Right lobe of liver (tissue), 6 donors: ENCODE data around the gene DOCK3. TPM values are rescaled to one million over a fixed set of nuclear protein-coding genes. Genes with fewer than 3 reads are reported as not detected.
"Not testable (repeated sequence)": the region's sequence is repeated elsewhere in the genome, so short reads cannot be mapped to it uniquely, and the experiment has no call there.

Source experiments
- ATAC-seq, 4 donors: fragments of 200-7000 bp; cut with Tn5 transposase; one replicate each; pipeline ENCODE4 v1.9.1; 2020; ENCODE audit warnings: mild to moderate bottlenecking in 4 of 4, moderate library complexity in 4 of 4
- DNase-seq, 3 donors: peaks; one replicate each; pipeline ENCODE4 v3.0.0-alpha.2; 2020
- H3K27ac ChIP-seq, 3 donors: fragments of 200-600 bp; one replicate each; pipeline ENCODE4 v1.8.0; 2022
- H3K27me3 ChIP-seq, 2 donors: fragments of 200-600 bp; one replicate each; pipeline ENCODE4 v1.8.0; 2022
- H3K36me3 ChIP-seq, 4 donors: fragments of 200-600 bp; sonication (generic) in 1 of 4; one replicate each; pipeline versions ENCODE4 v1.5.1 to v1.8.0; 2017 to 2022; ENCODE audit warnings: control low read depth in 1 of 4
- H3K4me1 ChIP-seq, 4 donors: fragments of 200-600 bp; sonication (generic) in 1 of 4; one replicate each; pipeline versions ENCODE4 v1.5.1 to v1.8.0; 2017 to 2022; ENCODE audit warnings: control low read depth in 1 of 4
- H3K4me3 ChIP-seq, 3 donors: fragments of 200-600 bp; one replicate each; pipeline ENCODE4 v1.8.0; 2022
- H3K9me3 ChIP-seq, 4 donors: fragments of 200-600 bp; sonication (generic) in 1 of 4; one replicate each; pipeline versions ENCODE4 v1.5.1 to v1.8.0; 2017 to 2022; ENCODE audit warnings: control low read depth in 1 of 4
- POLR2A ChIP-seq: fragments of 450-650 bp; IDR thresholded peaks from one replicate; pipeline ENCODE4 v1.6.1; 2017; ENCODE audit warnings: antibody characterized with exemption, mild to moderate bottlenecking
- WGBS: methylation state at CpG from one replicate; pipeline ENCODE4 v1.1.6; 2018; ENCODE audit warnings: low coverage, low lambda C conversion rate; ENCODE audit not compliant: insufficient coverage; ENCODE audit errors: missing lambda C conversion rate; 5-methylcytosine and 5-hydroxymethylcytosine counted together
- intact Hi-C, 2 donors: fragments of 100-400 bp; cut with DNase I; formaldehyde crosslinking; loops; one replicate each; pipeline versions ENCODE4 v1.11.2 to v1.14.1; 2022
- total RNA-seq, 6 experiments: library from RNA; depleted of rRNA in 2 of 6; stranded (reverse); fragments of >200 nt in 2 of 6; fragmentation: NEBNext Ultra II Directional in 3 of 6; extraction: Animal tissue kit (Norgen Biotek cat#: 25700) in 3 of 6; gene quantifications; one replicate each; pipeline versions ENCODE4 v1.1.0 to v1.2.4, GENCODE V29; 2016 to 2023
- TF ChIP-seq, protein P1 (sequence below), 4 donors: fragments of 200-600 bp in 3 of 4; fragments of 450-650 bp in 1 of 4; IDR thresholded peaks; one replicate each; pipeline versions ENCODE4 v1.5.1 to v1.8.0; 2016 to 2022; ENCODE audit warnings: antibody characterized with exemption in 4 of 4, mild to moderate bottlenecking in 2 of 4
- donor health status: DM: no; HTN: yes; CAD: no.
- donor health status: DM: no; HTN: no; CAD: no.
- donor health status: DM: no; HTN: no; CAD: no.
- donor health status: DM: no; HTN: yes; CAD: no.
- donor health status: DM: no; HTN: yes; CAD: no.

Gene DOCK3
- total RNA-seq, 6 experiments from 2014 or later: 0.04 to 0.06 (median 0.06) TPM; not detected in 3

- peak; percentile 91 to 97 (median 96) for ATAC-seq
- intact Hi-C loops: no loop called here
- Histone ChIP-seq H3K4me1 (peaks cover 0 to 44% (median 15%) of the 10 kb centered on the region in 4 donors), H3K4me3 (peak within 1 kb of the TSS; percentile 91 to 94 (median 94)), H3K36me3 (peaks cover 0 to 19% (median 11%) of the 10 kb centered on the region in 4 donors), H3K27ac (peak within 1 kb of the TSS; percentile 82 to 94 (median 93)), H3K27me3 (no peaks in the 10 kb centered on the region), H3K9me3 (no peaks in the 10 kb centered on the region)
- DNase-seq: peak; percentile 99
- TF ChIP-seq, protein P1, sequence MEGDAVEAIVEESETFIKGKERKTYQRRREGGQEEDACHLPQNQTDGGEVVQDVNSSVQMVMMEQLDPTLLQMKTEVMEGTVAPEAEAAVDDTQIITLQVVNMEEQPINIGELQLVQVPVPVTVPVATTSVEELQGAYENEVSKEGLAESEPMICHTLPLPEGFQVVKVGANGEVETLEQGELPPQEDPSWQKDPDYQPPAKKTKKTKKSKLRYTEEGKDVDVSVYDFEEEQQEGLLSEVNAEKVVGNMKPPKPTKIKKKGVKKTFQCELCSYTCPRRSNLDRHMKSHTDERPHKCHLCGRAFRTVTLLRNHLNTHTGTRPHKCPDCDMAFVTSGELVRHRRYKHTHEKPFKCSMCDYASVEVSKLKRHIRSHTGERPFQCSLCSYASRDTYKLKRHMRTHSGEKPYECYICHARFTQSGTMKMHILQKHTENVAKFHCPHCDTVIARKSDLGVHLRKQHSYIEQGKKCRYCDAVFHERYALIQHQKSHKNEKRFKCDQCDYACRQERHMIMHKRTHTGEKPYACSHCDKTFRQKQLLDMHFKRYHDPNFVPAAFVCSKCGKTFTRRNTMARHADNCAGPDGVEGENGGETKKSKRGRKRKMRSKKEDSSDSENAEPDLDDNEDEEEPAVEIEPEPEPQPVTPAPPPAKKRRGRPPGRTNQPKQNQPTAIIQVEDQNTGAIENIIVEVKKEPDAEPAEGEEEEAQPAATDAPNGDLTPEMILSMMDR (IDR thresholded peaks at IDR 0.05): peak in 1 of 4 donors; percentile 30
- peak; percentile 88 for TF ChIP-seq POLR2A
- WGBS: 0% methylated on average over 13 of the region's 65 CpGs
Observed at GRCh38 chr3:51384726-51385473, 710.2 kb downstream of the DOCK3 start, which contains the start of gene MANF. TSS of gene MANF (plus strand) at chr3:51385291. CDS start at chr3:51385343, 52 bp downstream.

DNA sequence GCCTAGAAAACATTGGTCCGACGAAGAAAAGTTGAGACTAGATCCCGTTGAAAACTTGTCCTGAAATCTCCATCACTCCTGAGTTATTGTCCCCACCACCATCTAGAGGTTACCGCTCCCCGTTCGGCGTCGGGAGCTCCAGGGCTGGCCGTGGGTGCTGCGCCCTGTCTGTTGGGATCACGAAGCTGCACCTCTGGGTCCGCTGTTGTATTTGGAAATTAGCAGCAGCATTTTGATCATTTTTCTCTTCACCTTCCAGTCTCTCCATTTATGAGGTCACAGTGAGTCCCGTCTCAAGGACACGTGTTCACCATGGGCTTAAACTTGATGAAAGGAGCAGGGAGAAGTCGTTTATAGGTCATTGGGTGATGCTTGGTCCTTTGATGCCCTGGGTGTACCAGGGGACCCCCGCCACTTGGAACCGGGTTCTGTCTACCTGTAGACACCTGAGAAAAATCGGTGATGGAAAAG is 710.9 kb downstream of the DOCK3 start:
- peak in 1 of 3 donors; percentile 45 for DNase-seq
- WGBS: under 1% methylated on average over 13 of the region's 18 CpGs
- no peak for TF ChIP-seq POLR2A
- TF ChIP-seq, protein P1 (IDR thresholded peaks at IDR 0.05): no peak
- ATAC-seq: no peak
- H3K4me1 ChIP-seq: peaks cover 0 to 52% (median 18%) of the 10 kb centered on the region in 4 donors
- H3K36me3 ChIP-seq: peaks cover 0 to 19% (median 11%) of the 10 kb centered on the region in 4 donors
- H3K27me3 ChIP-seq: no peaks in the 10 kb centered on the region
- H3K9me3 ChIP-seq: no peaks in the 10 kb centered on the region
- intact Hi-C loops: no loop called here
- peak overlapping the region; percentile 91 to 94 (median 94) for H3K4me3 ChIP-seq
- H3K27ac ChIP-seq: peak overlapping the region; percentile 57 to 80 (median 57)

DNA sequence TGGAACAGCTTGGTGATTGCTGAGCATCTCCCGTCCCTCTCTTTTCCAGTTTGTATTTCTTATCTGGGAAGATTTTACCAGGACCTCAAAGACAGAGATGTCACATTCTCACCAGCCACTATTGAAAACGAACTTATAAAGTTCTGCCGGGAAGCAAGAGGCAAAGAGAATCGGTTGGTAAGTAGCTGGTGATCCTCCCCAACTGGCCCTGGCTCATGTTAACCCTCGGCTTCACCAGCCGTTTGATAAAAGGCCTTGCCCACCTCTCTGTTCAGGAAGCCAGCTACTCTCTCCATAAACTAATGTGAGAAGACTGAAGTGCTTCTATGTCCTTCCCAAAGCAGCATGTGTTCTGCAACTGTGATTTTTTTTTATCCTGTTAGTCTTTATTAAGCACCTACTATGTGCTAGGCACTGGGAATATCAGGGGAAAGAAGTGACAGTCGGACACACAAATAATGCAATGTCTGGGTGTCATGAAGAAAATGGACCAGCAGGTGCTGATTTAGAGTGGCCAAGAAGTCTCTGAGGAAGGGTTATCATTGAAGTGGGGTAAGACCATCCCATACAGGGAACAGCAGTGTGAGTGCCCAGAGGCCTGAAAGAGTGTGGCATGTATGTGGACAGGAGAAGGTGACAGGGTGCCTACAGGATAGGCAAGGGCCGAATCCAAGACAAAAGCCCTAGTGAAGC is 711.6 kb downstream of the DOCK3 start:
- intact Hi-C loops: no loop called here
- peaks cover 0 to 53% (median 18%) of the 10 kb centered on the region in 4 donors for H3K4me1 ChIP-seq
- DNase-seq: peak in 1 of 3 donors; percentile 18

DNA sequence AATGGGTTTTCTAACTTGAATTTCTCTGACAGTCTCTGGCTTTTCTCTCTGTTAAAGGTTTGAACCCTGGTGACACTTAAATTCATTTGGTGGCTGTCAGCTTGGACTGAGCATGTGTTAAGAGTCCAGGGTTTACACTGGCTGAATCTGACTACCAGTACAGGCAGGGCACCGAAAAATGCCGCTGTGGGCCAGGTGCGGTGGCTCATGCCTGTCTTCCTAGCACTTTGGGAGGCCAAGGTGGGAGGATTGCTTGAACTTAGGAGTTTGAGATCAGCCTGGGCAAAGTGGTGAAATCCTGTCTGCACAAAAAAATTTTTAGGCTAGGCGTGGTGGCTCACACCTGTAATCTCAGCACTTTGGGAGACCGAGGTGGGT is 712.1 kb downstream of the DOCK3 start:
- Histone ChIP-seq H3K4me3 (peak overlapping the region; percentile 91 to 94 (median 94)), H3K27ac (no peak overlapping the region), H3K9me3 (no peaks in the 10 kb centered on the region), H3K27me3 (no peaks in the 10 kb centered on the region), H3K4me1 (peaks cover 0 to 53% (median 18%) of the 10 kb centered on the region in 4 donors), H3K36me3 (peaks cover 0 to 19% (median 11%) of the 10 kb centered on the region in 4 donors)
- 43% methylated on average over 5 of the region's 5 CpGs for WGBS
- DNase-seq (peak in 1 of 3 donors; percentile 49), ATAC-seq (no peak)
- intact Hi-C loops: no loop called here
- no peak for TF ChIP-seq POLR2A
- TF ChIP-seq, protein P1 (IDR thresholded peaks at IDR 0.05): no peak

More for the DNA sequence above, 711.6 kb downstream of the DOCK3 start:
- TF ChIP-seq POLR2A: no peak
- TF ChIP-seq, protein P1 (IDR thresholded peaks at IDR 0.05): no peak
- Histone ChIP-seq H3K27me3 (no peaks in the 10 kb centered on the region), H3K36me3 (peaks cover 0 to 19% (median 11%) of the 10 kb centered on the region in 4 donors), H3K27ac (peak overlapping the region in 1 of 3 donors; percentile 80), H3K9me3 (no peaks in the 10 kb centered on the region), H3K4me3 (peak overlapping the region; percentile 91 to 94 (median 94))
- no peak for ATAC-seq
- WGBS: 15% methylated on average over 8 of the region's 8 CpGs

DNA sequence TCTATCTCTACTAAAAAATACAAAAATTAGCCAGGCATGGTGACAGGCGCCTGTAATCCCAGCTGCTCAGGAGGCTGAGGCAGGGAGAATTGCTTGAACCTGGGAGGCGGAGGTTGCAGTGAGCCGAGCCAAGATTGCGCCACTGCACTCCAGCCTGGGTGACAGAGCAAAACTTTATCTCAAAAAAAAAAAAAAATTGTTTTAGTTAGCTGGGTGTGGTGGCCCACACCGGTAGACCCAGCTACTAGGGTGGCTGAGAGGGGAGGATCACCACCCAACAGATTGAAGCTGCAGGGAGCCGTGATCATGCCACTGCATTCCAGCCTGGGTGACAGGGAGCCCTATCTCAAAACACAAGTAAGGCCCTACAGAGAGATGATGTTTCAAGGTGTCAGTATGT is 712.6 kb downstream of the DOCK3 start:
- H3K27ac ChIP-seq, H3K9me3 ChIP-seq, H3K27me3 ChIP-seq, intact Hi-C loops, ATAC-seq: not testable (repeated sequence)
- H3K4me3 ChIP-seq: peak overlapping the region; percentile 91 to 94 (median 94)
- peak in 1 of 3 donors; percentile 62 for DNase-seq
- H3K36me3 ChIP-seq: peaks cover 0 to 19% (median 11%) of the 10 kb centered on the region in 4 donors
- H3K4me1 ChIP-seq: peaks cover 0 to 57% (median 21%) of the 10 kb centered on the region in 4 donors
- 28% methylated on average over 4 of the region's 6 CpGs for WGBS
